Fibroblast of the conjunctiva (primary cell): ENCODE measurements around the gene MVB12B.
"Not testable (repeated sequence)": the region's sequence is repeated elsewhere in the genome, so short reads cannot be mapped to it uniquely, and the experiment has no call there.

Source experiments
- DNase-seq: peaks from one replicate; pipeline ENCODE4 v3.0.0-alpha.2; 2010; ENCODE audit warnings: low read depth

The MVB12B gene

GRCh38 chr9:126474206-126474765 is 147.7 kb downstream of the MVB12B start:
- no peak for DNase-seq

DNA sequence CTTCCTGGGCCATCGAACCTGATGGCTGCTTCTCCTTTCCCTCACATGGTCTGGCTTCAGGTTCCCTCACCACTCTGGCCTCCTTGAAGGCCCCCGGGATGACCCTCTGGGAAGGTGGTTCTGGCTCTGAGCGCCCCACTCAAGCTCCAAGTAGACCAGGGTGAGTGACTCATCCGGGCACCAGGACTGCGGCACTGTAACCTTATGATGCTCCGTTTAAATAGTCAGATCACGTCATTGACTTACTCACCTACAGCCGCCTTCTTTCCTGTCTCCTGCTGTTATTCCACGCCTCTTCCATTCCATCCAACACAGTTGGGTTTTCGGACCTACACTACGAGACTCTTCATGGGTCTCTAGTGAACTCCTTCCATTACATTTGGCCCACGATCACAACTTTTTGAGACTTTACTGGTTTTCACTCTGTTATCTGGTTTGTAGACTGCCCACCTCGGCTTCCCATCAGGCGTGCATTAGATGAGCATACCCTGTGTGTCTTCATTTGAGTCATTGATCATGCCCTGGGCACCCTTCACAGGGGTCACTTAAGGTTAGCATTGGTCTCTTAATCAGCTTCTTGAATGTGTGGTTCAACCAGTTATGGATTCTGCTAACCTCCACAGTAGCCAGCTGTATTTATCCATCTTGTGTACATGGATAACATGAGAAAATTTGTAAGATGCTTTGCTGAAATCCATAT is 148.3 kb downstream of the MVB12B start:
- no peak for DNase-seq

DNA sequence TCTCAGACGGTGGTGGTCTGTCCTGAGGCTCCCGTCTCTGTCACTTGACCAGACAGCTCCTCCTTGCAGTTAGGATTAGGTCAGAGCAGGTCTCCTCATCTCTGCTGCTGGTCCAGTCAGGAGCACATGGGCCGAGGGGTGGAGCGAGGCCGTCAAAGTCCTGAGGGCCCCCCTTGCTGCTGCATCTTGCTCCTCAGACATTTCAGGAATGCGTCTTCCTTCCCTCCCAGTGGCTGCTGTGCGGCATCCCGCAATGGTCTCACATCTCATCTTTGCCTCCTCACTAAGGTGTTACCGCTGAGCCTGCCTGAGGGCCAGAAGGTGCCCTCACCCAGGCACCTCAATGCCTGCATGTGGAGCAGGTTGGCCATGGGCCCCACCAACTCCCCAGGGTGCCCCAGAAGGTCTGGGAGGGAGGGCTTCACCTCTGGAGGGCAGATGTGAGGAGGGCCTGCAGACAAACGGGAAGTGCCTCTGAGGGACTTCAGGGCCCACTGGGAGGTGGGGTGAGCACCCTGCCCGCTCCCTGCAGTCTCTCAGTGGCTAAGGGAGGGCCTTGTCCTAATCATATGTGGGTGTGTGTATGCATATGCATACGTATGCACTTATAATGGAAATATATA is 149.4 kb downstream of the MVB12B start:
- DNase-seq = no peak

DNA sequence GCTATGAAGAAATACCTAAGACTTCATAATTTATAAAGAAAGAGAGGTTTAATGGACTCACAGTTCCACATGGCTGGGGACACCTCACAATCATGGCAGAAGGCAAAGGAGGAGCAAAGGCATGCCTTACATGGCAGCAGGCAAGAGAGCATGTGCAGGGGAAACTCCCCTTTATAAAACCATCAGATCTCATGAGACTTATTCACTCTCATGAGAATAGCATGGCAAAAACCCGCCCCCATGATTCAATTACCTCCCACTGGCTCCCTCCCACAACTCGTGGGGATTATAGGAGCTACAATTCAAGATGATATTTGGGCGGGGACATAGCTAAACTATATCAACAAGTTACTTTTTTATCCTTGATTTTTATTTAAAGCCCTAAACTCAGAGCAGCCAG is 150.8 kb downstream of the MVB12B start:
- DNase-seq = not testable (repeated sequence)

- DNase-seq = no peak
Observed at GRCh38 chr9:126478216-126478981, 151.8 kb downstream of the MVB12B start.

DNA sequence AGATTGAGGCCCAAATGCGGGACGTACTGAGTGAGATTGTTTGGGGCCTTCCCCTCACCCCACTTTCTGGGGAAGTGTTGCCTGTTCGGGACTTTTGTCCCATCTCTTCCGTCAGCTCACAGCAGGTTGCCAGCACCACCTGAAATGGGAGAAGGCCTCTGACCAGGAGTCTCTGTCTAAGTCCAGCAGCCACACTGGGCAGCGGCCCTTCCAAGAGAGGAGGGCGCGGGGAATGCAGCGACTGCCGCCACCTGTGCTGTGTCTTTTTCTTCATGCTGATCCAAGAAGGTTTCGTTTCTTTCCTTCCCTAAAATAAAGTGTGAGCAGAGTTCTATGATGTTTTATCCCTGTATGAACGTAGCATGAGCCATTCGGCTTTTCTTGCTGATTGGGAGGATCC is 152.9 kb downstream of the MVB12B start:
- DNase-seq = no peak

- DNase-seq = no peak
Observed at GRCh38 chr9:126480813-126481212, 154.2 kb downstream of the MVB12B start.

GRCh38 chr9:126481862-126482261 is 155.2 kb downstream of the MVB12B start:
- DNase-seq = no peak

GRCh38 chr9:126482361-126483044 is 155.9 kb downstream of the MVB12B start:
- DNase-seq = peak; percentile 63

DNA sequence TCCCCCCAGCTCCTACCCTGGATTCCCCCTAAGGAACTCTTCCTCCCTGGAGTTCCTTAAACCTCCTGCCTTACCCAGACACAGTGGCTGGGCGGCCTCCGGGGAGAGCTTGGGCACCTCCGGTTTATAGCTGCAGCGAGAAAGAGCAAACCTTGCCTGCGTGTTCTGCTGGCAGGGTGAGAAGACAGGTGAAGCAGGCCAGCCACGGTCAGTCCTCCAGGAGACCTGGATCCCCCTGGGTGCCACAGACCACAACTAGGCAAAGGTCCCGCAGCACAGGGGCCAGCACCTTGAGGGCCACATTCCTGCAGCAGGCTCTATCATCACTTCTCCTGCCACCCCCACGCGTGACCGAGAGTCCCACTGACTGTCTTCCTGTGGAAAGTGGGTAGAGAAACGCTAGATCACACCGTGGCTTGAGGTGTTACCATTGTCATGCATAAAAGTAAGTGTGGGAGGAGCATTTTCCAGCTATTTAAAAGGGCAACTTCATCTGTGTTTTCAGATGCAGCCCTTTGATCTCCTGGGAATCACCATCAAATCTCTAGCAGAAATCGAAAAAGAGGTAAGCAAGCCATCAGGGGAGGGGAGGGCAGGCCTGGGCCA is 156.9 kb downstream of the MVB12B start:
- DNase-seq = no peak

DNA sequence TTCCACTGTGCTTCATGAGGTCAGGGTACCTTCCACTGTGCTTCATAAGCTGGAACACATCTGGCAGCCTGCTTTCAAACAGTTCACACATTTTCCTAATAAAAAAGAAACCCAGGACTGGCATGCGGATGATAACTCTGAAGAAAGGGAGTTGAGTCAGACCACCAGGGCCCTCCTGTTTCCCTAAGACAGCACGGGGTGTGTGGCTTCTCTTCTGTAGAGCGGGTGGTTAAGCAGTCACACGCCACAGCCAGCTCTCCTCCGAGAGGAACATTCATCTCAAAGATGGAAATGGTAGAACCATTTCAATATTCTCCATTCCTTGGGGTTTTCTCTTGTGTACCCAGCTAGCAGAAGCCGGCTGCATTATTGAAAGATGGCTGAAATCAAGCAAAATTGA is 159.0 kb downstream of the MVB12B start:
- no peak for DNase-seq

DNA sequence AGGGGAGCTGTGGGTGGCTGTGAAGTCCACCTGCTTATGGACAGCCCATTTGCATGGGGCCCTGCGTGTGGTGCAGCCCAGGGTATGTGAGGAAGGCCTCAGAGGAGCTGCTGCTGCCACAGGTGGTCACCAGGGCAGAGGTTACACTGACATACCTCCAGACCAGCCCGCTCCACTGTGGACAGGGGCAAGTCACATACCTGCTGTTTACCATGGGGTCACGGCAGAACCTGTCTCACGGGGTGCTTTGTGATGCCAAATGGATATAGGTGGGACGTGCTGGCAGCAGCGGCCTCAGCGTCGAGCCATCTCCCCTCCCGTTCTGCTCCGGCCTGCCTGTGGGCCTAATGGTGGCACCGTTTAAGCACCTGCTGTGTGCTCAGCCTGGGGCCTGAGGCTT is 159.6 kb downstream of the MVB12B start:
- DNase-seq = no peak

- DNase-seq = no peak
Observed at GRCh38 chr9:126487856-126488255, 161.2 kb downstream of the MVB12B start.

GRCh38 chr9:126488310-126488709 is 161.7 kb downstream of the MVB12B start:
- DNase-seq = no peak

- no peak for DNase-seq
Observed at GRCh38 chr9:126488881-126489404, 162.3 kb downstream of the MVB12B start.

DNA sequence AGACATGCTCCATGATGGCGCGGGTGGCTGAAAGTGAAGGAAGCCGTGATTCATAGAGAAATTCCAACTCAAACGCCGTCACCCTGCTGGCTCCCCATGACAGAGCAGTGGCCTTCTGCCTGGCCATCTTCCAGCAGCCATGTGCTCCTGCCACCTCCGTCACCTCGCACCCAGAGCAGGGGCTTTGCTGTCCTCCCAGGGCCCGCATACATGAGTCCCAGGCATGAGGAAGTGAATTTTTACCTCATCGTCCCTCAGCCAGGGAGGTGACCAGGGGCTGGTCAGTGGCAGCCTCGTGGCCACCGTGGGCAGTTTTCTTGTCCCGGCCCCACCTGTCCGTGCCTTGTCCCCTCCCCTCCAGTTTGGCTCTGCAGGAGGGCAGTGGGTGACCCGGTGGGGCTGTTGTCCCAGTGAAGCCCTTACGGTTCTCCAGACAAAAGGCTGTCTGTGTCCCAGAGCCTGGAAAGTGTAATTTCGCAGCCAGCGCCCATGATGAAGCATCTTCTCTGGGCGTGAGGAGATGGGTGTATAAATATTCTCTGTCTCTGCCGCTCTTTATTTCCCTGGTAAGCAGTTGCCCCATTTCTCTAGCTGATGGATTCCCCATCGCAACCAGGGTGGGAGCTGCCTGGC is 163.1 kb downstream of the MVB12B start:
- DNase-seq = no peak

DNA sequence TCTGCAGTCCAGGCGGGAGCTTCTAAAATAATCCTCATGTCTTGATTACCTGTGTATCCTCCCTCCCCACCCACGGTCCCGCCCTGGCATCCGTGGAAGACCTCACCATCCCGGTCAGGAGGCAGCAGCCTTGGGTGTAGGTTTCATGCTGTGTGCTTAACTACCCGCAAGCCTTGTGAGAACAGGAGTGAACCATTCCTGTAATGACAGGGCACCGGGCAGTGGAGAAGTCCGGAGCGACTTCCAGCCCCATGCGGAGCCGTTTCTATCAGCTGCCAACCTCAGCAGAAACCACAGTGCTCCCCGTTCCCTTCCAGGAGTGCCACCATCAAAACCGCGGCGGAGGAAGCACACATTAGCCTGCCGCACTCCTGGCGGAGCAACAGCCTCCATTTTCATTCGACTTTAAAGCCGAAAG is 163.6 kb downstream of the MVB12B start:
- DNase-seq = no peak

GRCh38 chr9:126490871-126491567 is 164.4 kb downstream of the MVB12B start:
- DNase-seq = peak; percentile 53

DNA sequence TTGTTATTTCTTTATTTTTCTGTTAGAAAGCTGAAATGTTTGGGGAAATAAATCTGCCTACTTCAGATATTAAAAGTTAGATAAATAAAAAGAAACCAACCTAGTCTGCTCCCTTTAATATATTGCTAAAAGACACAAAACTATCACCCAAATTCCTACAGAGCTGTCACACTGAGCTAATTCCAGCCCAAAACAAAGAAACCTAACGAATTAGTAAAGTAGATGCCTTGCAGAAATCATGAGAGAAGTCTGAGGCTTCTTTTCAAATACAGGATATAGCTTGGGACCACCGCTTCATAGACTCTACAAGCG is 164.9 kb downstream of the MVB12B start:
- no peak for DNase-seq

GRCh38 chr9:126491949-126492348 is 165.3 kb downstream of the MVB12B start:
- DNase-seq = no peak

DNA sequence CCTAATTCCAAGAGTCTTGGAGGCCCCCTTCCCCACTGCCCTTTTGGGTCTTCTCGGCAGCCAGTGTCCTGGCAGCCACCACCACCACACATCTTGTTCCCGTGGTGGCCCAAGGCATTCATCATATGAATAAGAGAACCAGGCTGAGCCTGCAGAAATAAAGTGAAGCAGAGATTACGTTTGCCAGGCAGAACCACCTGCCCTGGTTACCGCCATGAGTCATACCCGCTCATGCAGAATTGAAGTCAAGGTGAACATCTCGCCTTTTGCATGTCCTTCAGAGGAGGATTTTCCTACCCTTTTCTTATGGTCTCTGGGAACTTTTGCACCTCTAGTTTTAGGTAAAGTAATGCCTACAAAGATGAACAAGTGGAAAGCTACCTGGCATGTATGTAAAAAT is 167.6 kb downstream of the MVB12B start:
- no peak for DNase-seq
